ENCODE results near the gene LRP6.

DNA sequence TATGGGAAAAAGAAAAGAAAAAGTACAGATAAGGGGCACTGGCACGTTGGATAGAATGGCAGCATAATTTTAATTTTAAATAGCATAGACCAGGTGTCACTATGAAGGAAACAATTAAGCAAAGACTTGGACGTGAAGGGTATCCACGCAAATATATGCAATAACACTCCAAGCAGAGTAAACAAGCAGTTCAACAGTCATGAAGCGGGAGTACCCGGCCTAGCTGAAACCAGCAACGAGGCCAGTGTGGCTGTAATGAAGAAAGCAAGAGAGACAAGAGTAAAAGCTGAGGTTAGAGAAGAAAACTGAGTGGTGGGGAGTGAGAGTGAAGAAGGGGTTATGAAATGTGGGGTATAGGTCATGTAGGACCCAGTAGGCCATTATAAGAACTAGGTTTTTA lies 110.7 kb downstream of the LRP6 start:
- TF ChIP-seq GATA2 (IDR thresholded peaks at IDR 0.05; ENCODE audit: low read depth, low read length) (no peak), GATA3 (IDR thresholded peaks at IDR 0.05; ENCODE audit: low read depth, low read length) (no peak)

All from SH-SY5Y (cell line).